H1 (cell line): ENCODE results near the gene CTPS1. TPM values are rescaled to one million over a fixed set of nuclear protein-coding genes. Genes with fewer than 3 reads are reported as not detected.

Experiments used
- CTCF ChIA-PET: fragments of 300-600 bp; sonication (Branson Sonifier 250); formaldehyde crosslinking; loops from one replicate; lab custom pipeline; 2021; ENCODE audit not compliant: partially characterized antibody; lab: Charles Lee
- POLR2A ChIA-PET: fragments of 300-600 bp; sonication (Branson Sonifier 250); formaldehyde crosslinking; loops from one replicate; lab custom pipeline; 2021; ENCODE audit warnings: inconsistent platforms; ENCODE audit not compliant: partially characterized antibody; lab: Charles Lee
- DNase-seq, 2 experiments: peaks; one replicate each; pipeline versions ENCODE4 v3.0.0 to v3.0.0-alpha.2; 2010 to 2022; ENCODE audit warnings: low spot score in 2 of 2, low read depth in 1 of 2, mixed read lengths in 1 of 2
- FAIRE-seq: peaks from 2 replicates; lab custom pipeline; 2011; peaks lifted over from hg19 to GRCh38; lab: Jason Lieb, UNC
- H2AFZ ChIP-seq: 2 replicates; pipeline ENCODE4 v1.8.1; 2012; ENCODE audit warnings: low read length, inconsistent platforms
- H2AK5ac ChIP-seq: 2 replicates; pipeline ENCODE4 v1.6.1; 2013; ENCODE audit warnings: low read depth, low read length
- H2BK120ac ChIP-seq: replicated peaks from 2 replicates; pipeline ENCODE3; 2013; ENCODE audit warnings: low read depth, low read length, inconsistent platforms
- H2BK12ac ChIP-seq: 2 replicates; pipeline ENCODE4 v1.6.1; 2013; ENCODE audit warnings: low read depth, low read length
- H2BK15ac ChIP-seq: 2 replicates; pipeline ENCODE4 v1.6.1; 2013; ENCODE audit warnings: low read length
- H2BK20ac ChIP-seq: 2 replicates; pipeline ENCODE4 v1.6.1; 2013; ENCODE audit warnings: low read length
- H2BK5ac ChIP-seq: 2 replicates; pipeline ENCODE4 v1.6.1; 2013; ENCODE audit warnings: low read depth, low read length
- H3K14ac ChIP-seq: 2 replicates; pipeline ENCODE4 v1.6.1; 2013; ENCODE audit warnings: inconsistent platforms; ENCODE audit not compliant: insufficient read length
- H3K18ac ChIP-seq: 2 replicates; pipeline ENCODE4 v1.6.1; 2013; ENCODE audit warnings: low read length; ENCODE audit errors: extremely low read depth
- H3K23ac ChIP-seq: 2 replicates; pipeline ENCODE4 v1.6.1; 2013; ENCODE audit warnings: inconsistent platforms; ENCODE audit not compliant: insufficient read length
- H3K23me2 ChIP-seq: 2 replicates; pipeline ENCODE4 v1.6.1; 2013; ENCODE audit warnings: low read depth, low read length
- H3K27ac ChIP-seq: 2 replicates; pipeline ENCODE4 v1.6.1; 2011; ENCODE audit warnings: low read depth, low read length, inconsistent platforms
- H3K27me3 ChIP-seq, 4 experiments: replicated peaks in 1 of 4; 1 replicate in 1 of 4; 2 replicates in 3 of 4; pipeline versions ENCODE4 v1.6.1 to v1.8.1; 2011 to 2013; ENCODE audit warnings: low read length in 3 of 4, mild to moderate bottlenecking in 3 of 4, inconsistent platforms in 2 of 4, mixed read lengths in 2 of 4, moderate library complexity in 1 of 4; ENCODE audit not compliant: control insufficient read depth in 3 of 4, insufficient read depth in 3 of 4; ENCODE audit errors: extremely low read depth in 1 of 4
- H3K36me3 ChIP-seq, 4 experiments: 2 replicates each; pipeline versions ENCODE4 v1.6.1 to v1.8.1; 2011 to 2013; ENCODE audit warnings: mild to moderate bottlenecking in 4 of 4, low read length in 3 of 4, moderate library complexity in 2 of 4, control low read depth in 1 of 4, inconsistent platforms in 1 of 4; ENCODE audit not compliant: insufficient read depth in 4 of 4, control insufficient read depth in 2 of 4
- H3K4ac ChIP-seq: replicated peaks from 2 replicates; pipeline ENCODE3; 2013; ENCODE audit warnings: low read length, low read depth, mixed read lengths, inconsistent platforms; ENCODE audit not compliant: insufficient read length
- H3K4me1 ChIP-seq, 4 experiments: replicated peaks in 1 of 4; 1 replicate in 1 of 4; 2 replicates in 3 of 4; pipeline versions ENCODE4 v1.6.1 to v1.8.1; 2011 to 2013; ENCODE audit warnings: low read length in 3 of 4, inconsistent platforms in 2 of 4, mixed read lengths in 1 of 4; ENCODE audit not compliant: insufficient read depth in 4 of 4, control insufficient read depth in 3 of 4
- H3K4me2 ChIP-seq, 2 experiments: 2 replicates each; pipeline versions ENCODE4 v1.6.1 to v1.8.1; 2011 to 2013; ENCODE audit warnings: low read depth in 2 of 2, low read length in 2 of 2, control low read depth in 1 of 2, inconsistent platforms in 1 of 2, mild to moderate bottlenecking in 1 of 2; ENCODE audit not compliant: insufficient read depth in 1 of 2
- H3K4me3 ChIP-seq, 4 experiments: fragments of 200-600, 300-600 bp in 1 of 4; sonication (generic), shearing (Covaris generic), sonication (Bioruptor Twin) in 1 of 4; 2 replicates each; pipeline versions ENCODE4 v1.5.1 to v1.8.1; 2011 to 2016; ENCODE audit warnings: low read length in 4 of 4, low read depth in 3 of 4, control low read depth in 2 of 4, inconsistent platforms in 2 of 4, mild to moderate bottlenecking in 2 of 4, mixed read lengths in 1 of 4, moderate library complexity in 1 of 4; ENCODE audit not compliant: insufficient read depth in 2 of 4; ENCODE audit errors: extremely low read depth in 1 of 4
- H3K56ac ChIP-seq: replicated peaks from 2 replicates; pipeline ENCODE3; 2013; ENCODE audit warnings: low read depth, mild to moderate bottlenecking, mixed read lengths, low read length, inconsistent platforms; ENCODE audit not compliant: insufficient read length
- H3K79me1 ChIP-seq: 2 replicates; pipeline ENCODE4 v1.6.1; 2013; ENCODE audit warnings: low read depth, low read length, control low read depth
- H3K79me2 ChIP-seq, 2 experiments: 2 replicates each; pipeline versions ENCODE4 v1.6.1 to v1.8.1; 2012 to 2013; ENCODE audit warnings: low read length in 2 of 2, mild to moderate bottlenecking in 2 of 2, inconsistent platforms in 1 of 2; ENCODE audit not compliant: insufficient read depth in 2 of 2, control insufficient read depth in 1 of 2
- H3K9ac ChIP-seq, 4 experiments: replicated peaks in 1 of 4; 1 replicate in 1 of 4; 2 replicates in 3 of 4; pipeline versions ENCODE4 v1.6.1 to v1.8.1; 2011 to 2013; ENCODE audit warnings: low read depth in 3 of 4, low read length in 3 of 4, control low read depth in 2 of 4, mild to moderate bottlenecking in 2 of 4, moderate library complexity in 2 of 4, inconsistent platforms in 1 of 4; ENCODE audit errors: extremely low read depth in 1 of 4
- H3K9me3 ChIP-seq, 2 experiments: 2 replicates each; pipeline versions ENCODE4 v1.6.1 to v1.8.1; 2012 to 2013; ENCODE audit warnings: mild to moderate bottlenecking in 2 of 2, moderate library complexity in 2 of 2, control low read depth in 1 of 2, inconsistent platforms in 1 of 2, low read depth in 1 of 2, low read length in 1 of 2, mixed read lengths in 1 of 2; ENCODE audit not compliant: insufficient read depth in 2 of 2
- H4K20me1 ChIP-seq, 2 experiments: replicated peaks in 1 of 2; 2 replicates each; pipeline versions ENCODE3 to v1.8.1; 2011 to 2013; ENCODE audit warnings: inconsistent platforms in 2 of 2, low read length in 2 of 2, mild to moderate bottlenecking in 1 of 2; ENCODE audit not compliant: insufficient read depth in 2 of 2, control insufficient read depth in 1 of 2
- H4K5ac ChIP-seq: 2 replicates; pipeline ENCODE4 v1.6.1; 2013; ENCODE audit warnings: low read length, low read depth, mixed read lengths, inconsistent platforms; ENCODE audit not compliant: insufficient read length
- H4K8ac ChIP-seq: 2 replicates; pipeline ENCODE4 v1.8.0; 2013; ENCODE audit warnings: mild to moderate bottlenecking, moderate library complexity, low read length, inconsistent platforms; ENCODE audit not compliant: insufficient read depth; ENCODE audit errors: extremely low read depth
- H4K91ac ChIP-seq: replicated peaks from 2 replicates; pipeline ENCODE3; 2013; ENCODE audit warnings: low read length, mixed read lengths, inconsistent platforms; ENCODE audit not compliant: insufficient read length
- ASH2L ChIP-seq: fragments of 200-600, 300-600 bp; sonication (generic); IDR thresholded peaks from one replicate; pipeline ENCODE4 v1.7.1; 2017; ENCODE audit warnings: low read length
- EP300 ChIP-seq, 2 experiments: IDR thresholded peaks; 1 replicate in 1 of 2; 2 replicates in 1 of 2; pipeline ENCODE4 v1.6.1; 2011 to 2012; ENCODE audit warnings: low read depth in 2 of 2, low read length in 2 of 2, mild to moderate bottlenecking in 2 of 2, borderline replicate concordance in 1 of 2, inconsistent platforms in 1 of 2, moderate library complexity in 1 of 2
- SIN3A ChIP-seq, 2 experiments: IDR thresholded peaks in 1 of 2; conservative IDR thresholded peaks in 1 of 2; 2 replicates each; pipeline ENCODE4 v1.6.1; 2011 to 2012; ENCODE audit warnings: low read length in 2 of 2, improper control_type of control experiment in 1 of 2, low read depth in 1 of 2, mild to moderate bottlenecking in 1 of 2
- SIRT6 ChIP-seq: IDR thresholded peaks from one replicate; pipeline ENCODE4 v1.7.1; 2012; ENCODE audit warnings: low read length, inconsistent platforms
- WGBS, 2 experiments: shearing (Covaris generic) in 1 of 2; methylation state at CpG; one replicate each; pipeline versions ENCODE4 v1.1.6 to v1.1.7; 2013 to 2015; ENCODE audit warnings: low lambda C conversion rate in 2 of 2, mixed read lengths in 2 of 2, inconsistent platforms in 1 of 2, low coverage in 1 of 2, missing lambda C conversion rate in 1 of 2; ENCODE audit not compliant: insufficient replicate concordance in 2 of 2, insufficient coverage in 1 of 2, insufficient read length in 1 of 2; ENCODE audit errors: extremely low coverage in 1 of 2, missing lambda C conversion rate in 1 of 2; 5-methylcytosine and 5-hydroxymethylcytosine counted together
- polyA plus RNA-seq, 7 experiments: library from polyadenylated mRNA; depleted of rRNA in 3 of 7; stranded (reverse) in 5 of 7; unstranded in 2 of 7; fragments of >200 nt in 5 of 7; fragments of 200-250 nt in 2 of 7; gene quantifications; 1 replicate in 5 of 7; 2 replicates in 1 of 7; 4 replicates in 1 of 7; pipeline versions ENCODE4 v1.2.1 to v1.2.3, GENCODE V29; 2011 to 2013; ENCODE audit warnings: missing spikeins in 2 of 7, mixed read lengths in 2 of 7
- total RNA-seq: library from RNA; stranded (reverse); fragmentation: NEBNext Ultra II Directional; extraction: Animal tissue kit (Norgen Biotek cat#: 25700); gene quantifications from 2 replicates; pipeline ENCODE4 v1.2.1, GENCODE V29; 2021
- TF ChIP-seq, protein P1 (sequence below): IDR thresholded peaks from 2 replicates; pipeline ENCODE4 v1.6.1; 2011; ENCODE audit warnings: low read depth, mild to moderate bottlenecking, low read length; ENCODE audit not compliant: insufficient read depth

CTPS1 gene
- total and polyA plus RNA-seq, 2 of the 8 experiments (the other 6 are each of a cell fraction or from before 2014, with no cell fraction given) = 35.5 to 103 TPM

DNA sequence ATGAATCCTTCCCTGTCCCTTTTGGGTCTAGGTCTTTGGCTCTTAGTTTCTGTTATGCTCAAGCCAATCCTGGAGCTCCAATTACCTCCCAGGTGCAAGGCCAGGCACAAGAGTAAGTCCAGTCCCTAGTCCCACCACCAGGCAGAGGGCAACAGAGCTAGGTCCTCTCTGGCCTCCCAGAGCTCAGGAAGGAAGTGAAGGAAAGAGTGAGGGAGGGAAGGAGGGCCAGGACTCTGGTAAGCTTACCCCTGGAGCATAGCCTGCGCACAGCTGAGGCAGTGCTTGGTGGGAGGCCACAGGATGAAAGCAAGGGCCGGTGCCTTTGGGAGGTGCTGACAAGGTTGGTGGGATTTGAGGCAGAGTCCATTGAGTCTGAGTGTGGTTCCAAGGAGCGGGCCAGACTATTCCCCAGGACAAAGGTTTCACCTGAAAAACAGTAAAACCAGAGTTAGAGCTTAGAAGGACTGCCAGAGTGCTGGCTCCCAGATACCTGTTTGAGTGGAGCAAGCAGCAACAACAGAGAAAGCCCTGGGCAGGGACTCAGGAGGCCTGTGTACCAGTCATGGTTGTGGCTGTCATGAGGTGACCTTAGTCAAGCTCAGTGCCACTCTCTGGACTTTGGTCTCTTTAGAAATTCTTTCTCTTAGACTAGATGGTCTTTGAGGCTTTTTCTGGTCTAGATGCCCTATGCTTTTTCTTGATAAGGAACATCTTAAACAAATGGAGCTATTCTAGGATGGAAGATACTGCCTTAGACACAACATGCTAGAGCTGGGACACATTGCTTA lies 57.8 kb downstream of the CTPS1 start:
- no peaks in the 10 kb centered on the region; the same call in 1 of the 2 replicates for H3K23me2 ChIP-seq
- no peak overlapping the region for H2BK5ac ChIP-seq
- H2BK120ac ChIP-seq = no peak overlapping the region
- peaks cover 0 to 3% (median 0%) of the 10 kb centered on the region in 4 experiments; a peak in 1 of 7 replicates for H3K27me3 ChIP-seq
- no peak for DNase-seq
- no peak overlapping the region for H3K23ac ChIP-seq
- no peaks in the 10 kb centered on the region; a peak in 2 of 7 replicates for H3K4me1 ChIP-seq
- H3K79me1 ChIP-seq = no peaks in the 10 kb centered on the region
- no peak overlapping the region for H3K14ac ChIP-seq
- CTCF ChIA-PET = interaction anchor here (0.7 to 2.8 kb wide), 6 partner anchors 9 to 394 kb away, joined by 3 to 20 read pairs (median 4); no protein-coding TSS in a partner anchor
- H3K56ac ChIP-seq = no peak overlapping the region
- no peak overlapping the region for H3K27ac ChIP-seq
- no peak overlapping the region for H4K8ac ChIP-seq
- H2BK12ac ChIP-seq = no peak overlapping the region
- H3K9me3 ChIP-seq = no peaks in the 10 kb centered on the region
- H2BK20ac ChIP-seq = no peak overlapping the region
- no peaks in the 10 kb centered on the region for H3K79me2 ChIP-seq
- no peak for FAIRE-seq
- H3K4ac ChIP-seq = no peak overlapping the region
- no peak overlapping the region for H3K9ac ChIP-seq
- peaks cover 0 to 2% of the 10 kb centered on the region in 2 experiments for H4K20me1 ChIP-seq
- no peak overlapping the region for H2AFZ ChIP-seq
- 91% methylated on average over 3 of the region's 3 CpGs; no CpG with 5 or more reads in 1 of the 2 experiments for WGBS, 2 experiments
- TF ChIP-seq SIRT6 (no peak), SIN3A (conservative IDR thresholded peaks at IDR 0.05 in 1 of 2, IDR thresholded peaks at IDR 0.05 in 1 of 2; ENCODE audit: low read depth in 1 of 2, low read length in 2 of 2) (no peak), ASH2L (no peak), EP300 (IDR thresholded peaks at IDR 0.05; ENCODE audit: borderline replicate concordance in 1 of 2, low read depth in 2 of 2, low read length in 2 of 2) (no peak)
- TF ChIP-seq, protein P1, sequence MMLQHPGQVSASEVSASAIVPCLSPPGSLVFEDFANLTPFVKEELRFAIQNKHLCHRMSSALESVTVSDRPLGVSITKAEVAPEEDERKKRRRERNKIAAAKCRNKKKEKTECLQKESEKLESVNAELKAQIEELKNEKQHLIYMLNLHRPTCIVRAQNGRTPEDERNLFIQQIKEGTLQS = no peak
- no peak overlapping the region for H2AK5ac ChIP-seq
- no peak overlapping the region for H4K5ac ChIP-seq
- no peak overlapping the region for H3K18ac ChIP-seq
- no peak overlapping the region for H2BK15ac ChIP-seq
- H3K4me3 ChIP-seq = no peak overlapping the region
- H3K4me2 ChIP-seq = no peak overlapping the region
- POLR2A ChIA-PET = interaction anchor here (1.1 to 2.0 kb wide), 3 partner anchors 13 to 36 kb away, joined by 3 to 9 read pairs (median 3); no protein-coding TSS in a partner anchor
- H4K91ac ChIP-seq = no peak overlapping the region
- H3K36me3 ChIP-seq = peaks cover 1 to 4% (median 3%) of the 10 kb centered on the region in 4 experiments; a peak in 4 of 8 replicates
